ENCODE measurements around the gene CDH12.
"Not testable (repeated sequence)": the region's sequence is repeated elsewhere in the genome, so short reads cannot be mapped to it uniquely, and the experiment has no call there.

The CDH12 gene

GRCh38 chr5:22164910-22165748 is 688.0 kb downstream of the CDH12 start:
- not testable (repeated sequence) for DNase-seq (ENCODE audit: low read depth, low spot score)

- not testable (repeated sequence) for DNase-seq (ENCODE audit: low read depth, low spot score)
Measured at GRCh38 chr5:22156953-22157352, 696.2 kb downstream of the CDH12 start.

- not testable (repeated sequence) for DNase-seq (ENCODE audit: low read depth, low spot score)
Measured at GRCh38 chr5:22154779-22155178, 698.4 kb downstream of the CDH12 start.

DNA sequence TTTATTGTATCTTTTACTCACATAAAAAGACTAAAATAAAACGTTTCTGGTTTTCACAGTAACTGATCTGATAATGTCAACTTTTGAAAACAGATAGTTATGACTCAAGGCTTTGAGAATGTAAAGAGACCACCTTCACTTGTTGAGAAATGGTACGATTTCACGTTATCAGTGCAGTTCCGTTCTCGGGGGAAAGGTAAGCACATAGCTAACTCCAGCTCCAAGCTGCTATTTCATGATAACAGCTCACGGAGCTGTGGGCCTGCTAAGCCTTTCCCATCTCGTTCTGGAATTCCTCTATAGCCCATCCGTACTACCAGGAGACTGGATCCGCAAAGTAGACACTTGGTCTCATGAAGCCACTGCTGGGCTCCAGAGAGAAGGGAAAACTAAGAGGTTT is 701.3 kb downstream of the CDH12 start:
- not testable (repeated sequence) for DNase-seq (ENCODE audit: low read depth, low spot score)

DNA sequence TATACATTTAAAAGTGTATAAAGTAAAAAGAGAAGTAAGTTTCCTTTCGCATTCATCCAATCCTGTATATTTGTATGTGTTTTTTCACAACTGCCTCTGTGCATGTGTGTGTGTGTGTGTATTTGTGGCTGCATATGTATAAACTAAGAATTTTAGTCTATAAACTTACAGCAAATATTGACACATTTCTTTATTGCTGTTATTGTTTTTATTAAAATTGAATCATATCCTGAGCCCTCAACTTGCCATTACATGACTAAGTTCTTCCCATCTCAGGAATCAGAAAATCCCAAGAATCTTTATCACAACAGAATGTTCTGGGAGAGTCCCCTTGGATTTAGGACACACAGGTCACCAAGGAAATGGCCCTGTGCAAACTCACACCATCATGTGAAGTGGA is 712.7 kb downstream of the CDH12 start:
- not testable (repeated sequence) for DNase-seq (ENCODE audit: low read depth, low spot score)

GRCh38 chr5:22139662-22140300 is 713.4 kb downstream of the CDH12 start:
- DNase-seq (ENCODE audit: low read depth, low spot score) = not testable (repeated sequence)

DNA sequence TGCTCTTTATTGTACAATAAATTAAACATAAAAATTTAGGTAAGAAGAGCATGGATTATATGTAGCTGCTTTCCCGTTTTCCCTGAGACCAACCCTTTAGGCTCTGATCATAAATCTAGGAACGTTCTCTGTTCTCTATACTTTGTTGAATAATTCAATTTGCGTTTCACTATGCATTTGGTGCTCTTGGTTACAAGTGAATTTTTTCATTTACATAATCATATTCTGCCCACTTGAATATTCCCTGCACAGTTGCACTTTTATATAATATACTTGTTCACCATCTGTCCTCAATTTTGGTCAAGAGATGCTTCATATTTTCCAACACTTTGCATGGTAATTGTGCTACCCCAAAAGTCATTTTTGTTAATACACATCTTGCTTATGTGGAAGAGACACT is 741.8 kb downstream of the CDH12 start:
- no peak for DNase-seq (ENCODE audit: low read depth, low spot score)

GRCh38 chr5:22109315-22109714 is 743.8 kb downstream of the CDH12 start:
- DNase-seq (ENCODE audit: low read depth, low spot score) = no peak

- DNase-seq (ENCODE audit: low read depth, low spot score) = no peak
Measured at GRCh38 chr5:22108545-22108944, 744.6 kb downstream of the CDH12 start.

GRCh38 chr5:22102823-22103359 is 750.3 kb downstream of the CDH12 start:
- no peak for DNase-seq (ENCODE audit: low read depth, low spot score)

DNA sequence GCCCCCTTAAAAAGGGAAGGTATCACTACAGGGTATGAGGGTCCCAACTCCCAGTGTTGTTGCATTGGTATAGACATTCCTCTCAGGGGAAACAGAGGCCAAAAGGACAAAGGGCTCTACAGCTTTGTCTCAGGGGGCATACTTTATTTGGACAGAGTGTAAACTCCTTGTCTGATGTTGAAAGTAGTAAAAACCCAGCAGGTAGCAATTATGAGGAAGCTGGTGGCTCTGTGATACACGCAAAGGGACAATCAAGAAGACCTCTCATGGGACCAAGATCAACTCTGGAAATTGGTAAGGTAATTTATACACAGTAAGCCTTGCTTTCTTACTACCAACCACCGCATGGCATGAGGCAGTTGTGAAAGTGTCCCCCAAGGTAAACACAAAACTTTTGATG is 764.6 kb downstream of the CDH12 start:
- DNase-seq (ENCODE audit: low read depth, low spot score) = no peak

DNA sequence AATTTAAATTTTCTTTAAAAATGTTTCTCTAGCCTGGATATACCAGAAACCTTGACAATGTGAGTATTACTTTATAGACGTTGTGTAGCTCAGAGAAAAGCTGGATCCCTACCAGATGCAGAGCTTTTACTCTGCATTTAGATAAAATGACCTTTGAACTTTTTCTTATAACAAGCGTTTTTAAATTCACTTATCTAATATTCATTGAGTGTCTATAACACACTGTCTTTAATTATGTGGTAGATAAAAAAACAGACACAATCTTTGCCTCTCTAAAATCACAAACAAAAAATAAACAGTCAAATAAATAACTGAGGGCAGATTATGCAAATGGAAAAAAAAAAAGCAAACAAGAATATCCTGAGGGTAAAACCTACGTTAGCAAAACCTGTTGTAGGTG is 773.6 kb downstream of the CDH12 start:
- DNase-seq (ENCODE audit: low read depth, low spot score) = no peak

- DNase-seq (ENCODE audit: low read depth, low spot score) = no peak
Measured at GRCh38 chr5:22079002-22079401, 774.1 kb downstream of the CDH12 start.

DNA sequence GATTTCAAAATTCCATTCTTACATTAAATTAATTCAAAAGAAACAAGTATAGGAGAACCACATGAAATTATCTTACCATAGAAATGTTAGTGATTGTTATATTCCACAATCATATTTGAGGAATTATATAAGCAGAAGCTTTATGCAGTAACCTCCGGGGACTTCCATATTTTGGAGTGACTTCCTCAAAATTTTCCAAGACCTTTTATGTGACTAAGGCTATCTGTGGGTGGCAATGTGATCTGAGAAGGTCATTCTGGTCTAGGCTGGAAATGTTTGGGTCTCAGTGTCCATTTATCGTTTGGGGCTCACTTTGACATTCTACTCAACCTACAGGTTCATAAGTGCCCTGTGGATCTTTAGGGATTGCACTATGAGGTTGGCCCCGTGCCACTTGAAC is 776.6 kb downstream of the CDH12 start:
- DNase-seq (ENCODE audit: low read depth, low spot score) = no peak

DNA sequence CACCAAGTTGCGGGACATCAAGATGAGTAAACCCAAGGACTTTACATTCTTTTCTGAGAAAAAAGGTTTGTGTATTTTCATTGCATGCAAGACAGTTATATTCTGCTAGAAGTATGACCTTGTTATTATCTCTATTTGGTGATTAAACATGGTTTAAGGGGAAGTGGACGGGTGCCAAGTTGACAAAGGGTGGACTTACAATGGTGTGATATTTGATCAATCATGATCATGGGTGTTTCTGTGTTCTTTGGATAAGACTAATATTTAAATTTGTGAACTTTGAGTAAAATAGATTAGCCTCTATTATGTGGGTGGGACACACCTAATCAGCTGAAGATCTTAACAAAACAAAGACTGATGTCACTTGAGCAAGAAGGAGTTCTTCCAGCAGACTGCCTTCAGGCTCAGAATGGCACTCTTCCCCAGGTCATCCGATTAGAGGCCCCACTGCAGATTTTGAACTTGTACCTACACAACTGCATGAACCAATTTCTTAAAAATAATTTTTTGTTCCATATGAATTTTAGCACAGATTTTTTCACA is 782.9 kb downstream of the CDH12 start:
- no peak for DNase-seq (ENCODE audit: low read depth, low spot score)

- DNase-seq (ENCODE audit: low read depth, low spot score) = no peak
Measured at GRCh38 chr5:22063717-22064116, 789.4 kb downstream of the CDH12 start.

DNA sequence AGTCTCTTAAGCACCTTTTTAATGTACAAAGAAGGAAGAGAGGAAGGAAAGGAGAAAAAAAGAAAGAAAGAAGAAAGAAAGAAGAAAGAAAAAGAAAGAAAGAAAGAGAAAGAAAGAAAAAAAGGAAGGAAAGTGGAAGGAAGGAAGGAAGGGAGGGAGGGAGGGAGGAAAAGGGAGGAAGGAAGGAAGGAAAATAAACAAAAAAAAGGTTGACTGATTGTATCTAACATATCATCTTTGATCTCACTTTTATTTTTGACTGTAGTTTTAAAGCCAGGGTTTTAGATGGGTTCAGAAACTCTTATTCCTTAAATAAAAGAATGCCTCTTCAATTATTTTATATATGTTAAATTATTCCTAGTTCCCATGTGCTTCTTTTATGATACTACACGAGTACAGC is 794.5 kb downstream of the CDH12 start:
- no peak for DNase-seq (ENCODE audit: low read depth, low spot score)

GRCh38 chr5:22057012-22057411 is 796.1 kb downstream of the CDH12 start:
- DNase-seq (ENCODE audit: low read depth, low spot score) = no peak

DNA sequence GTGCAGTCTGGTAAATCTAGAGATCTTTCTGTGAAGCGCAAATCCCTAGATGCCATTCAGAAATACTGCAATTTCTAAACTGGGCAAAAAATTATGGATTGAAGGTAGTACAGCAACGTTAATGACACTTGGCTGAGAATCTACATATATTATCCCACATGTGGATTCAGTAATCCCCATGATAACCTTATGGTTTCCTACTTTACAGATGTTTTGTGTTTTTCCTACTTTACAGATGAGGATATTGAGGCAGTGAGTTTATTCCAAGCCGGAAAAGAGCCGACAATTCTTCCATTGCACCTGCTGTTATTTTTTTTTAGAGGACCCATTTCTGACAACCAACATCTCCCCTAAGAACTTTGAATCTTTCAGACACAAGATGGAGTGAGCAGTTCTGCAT is 796.5 kb downstream of the CDH12 start:
- DNase-seq (ENCODE audit: low read depth, low spot score) = no peak

- DNase-seq (ENCODE audit: low read depth, low spot score) = no peak
Measured at GRCh38 chr5:22053195-22053594, 799.9 kb downstream of the CDH12 start.

DNA sequence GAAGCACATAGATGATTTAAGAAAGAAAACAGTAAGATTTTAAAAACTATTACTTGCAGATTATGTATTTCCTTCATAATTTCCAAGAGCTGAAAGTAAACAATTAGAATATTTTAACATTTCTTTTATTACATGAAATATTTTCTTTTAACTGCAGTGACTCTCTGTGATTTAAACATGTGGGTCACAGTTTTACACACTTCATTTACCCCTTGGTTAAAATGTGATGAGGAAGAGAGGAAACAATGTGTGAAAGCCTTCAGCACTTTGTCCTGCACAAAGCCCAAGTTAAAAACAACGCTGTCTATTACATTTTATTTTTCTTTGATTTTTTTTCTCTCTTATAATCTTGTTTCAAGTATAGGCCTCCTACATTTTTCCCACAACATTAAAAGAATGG is 801.3 kb downstream of the CDH12 start:
- DNase-seq (ENCODE audit: low read depth, low spot score) = no peak

GRCh38 chr5:22050931-22051330 is 802.2 kb downstream of the CDH12 start:
- DNase-seq (ENCODE audit: low read depth, low spot score) = no peak

DNA sequence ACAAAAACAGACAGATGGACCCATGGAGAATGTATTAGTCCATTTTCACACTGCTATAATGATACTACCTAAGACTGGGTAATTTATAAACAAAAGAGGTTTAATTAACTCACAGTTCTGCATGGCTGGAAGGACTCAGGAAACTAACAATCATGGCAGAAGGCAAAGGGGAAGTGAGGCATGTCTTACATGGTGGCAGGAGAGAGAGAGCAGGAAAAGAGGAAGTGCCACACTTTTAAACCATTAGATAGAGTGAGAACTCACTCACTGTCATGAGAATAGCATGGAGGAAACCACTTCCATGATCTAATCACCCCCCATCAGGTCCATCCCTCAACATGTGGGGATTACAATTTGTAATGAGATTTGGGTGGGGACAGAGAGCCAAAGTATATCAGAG is 808.9 kb downstream of the CDH12 start:
- DNase-seq (ENCODE audit: low read depth, low spot score) = no peak

Measured in smooth muscle cell of the brain vasculature (primary cell).